K562 (cell line): Measurements from ENCODE around the gene TPCN1. TPM values are rescaled to one million over a fixed set of nuclear protein-coding genes. Genes with fewer than 3 reads are reported as not detected.
A peak's percentile ranks its signal among the peaks of the same experiment; 100 is the strongest.

Experiments
- ATAC-seq: fragments of 200-7000 bp; cut with Tn5 transposase; 3 replicates; pipeline ENCODE4 v1.9.1; 2020; ENCODE audit warnings: moderate library complexity
- BruUV-seq: library from RNA; stranded (reverse); fragments of 400-500 nt; replicated peaks from 2 replicates; lab custom pipeline; 2021; lab: Mats Ljungman, UMichigan
- CTCF ChIA-PET: fragments of 300-600 bp; formaldehyde crosslinking; extraction: SDS; loops from one replicate; lab custom pipeline; 2021; ENCODE audit warnings: low intra/inter-chr PET ratio; lab: Yijun Ruan, JAX
- POLR2A ChIA-PET: fragments of 300-600, 350-650 bp; sonication (Branson Sonifier 250); formaldehyde crosslinking; extraction: SDS; loops from one replicate; lab custom pipeline; 2021; ENCODE audit warnings: antibody characterized with exemption, inconsistent platforms; lab: Yijun Ruan, JAX
- DNase-seq, 4 experiments: peaks; one replicate each; pipeline versions ENCODE4 v3.0.0 to v3.0.0-alpha.2; 2011 to 2018; ENCODE audit warnings: low spot score in 3 of 4, mixed read lengths in 3 of 4; ENCODE audit errors: extremely low read depth in 1 of 4
- FAIRE-seq: peaks from 2 replicates; lab custom pipeline; 2011; peaks lifted over from hg19 to GRCh38; lab: Jason Lieb, UNC
- H2AFZ ChIP-seq: 2 replicates; pipeline ENCODE4 v1.6.0; 2011; ENCODE audit warnings: low read depth, low read length, control low read depth, inconsistent platforms
- H3K27ac ChIP-seq: fragments of 200-600 bp; 3 replicates; pipeline ENCODE4 v1.8.0; 2011; ENCODE audit warnings: low read depth, mild to moderate bottlenecking, control low read depth, inconsistent platforms, low read length, moderate library complexity, mixed read lengths; ENCODE audit errors: extremely low read depth
- H3K27me3 ChIP-seq, 2 experiments: fragments of 300-600 bp in 1 of 2; 2 replicates in 1 of 2; 3 replicates in 1 of 2; pipeline versions ENCODE4 v1.6.0 to v1.8.0; 2011; ENCODE audit warnings: inconsistent platforms in 2 of 2, low read length in 2 of 2, mild to moderate bottlenecking in 1 of 2, mixed read lengths in 1 of 2, moderate library complexity in 1 of 2; ENCODE audit not compliant: control insufficient read depth in 2 of 2, insufficient read depth in 2 of 2
- H3K36me3 ChIP-seq: fragments of 300-600 bp; 3 replicates; pipeline ENCODE4 v1.8.0; 2011; ENCODE audit warnings: mild to moderate bottlenecking, low read length, inconsistent platforms; ENCODE audit not compliant: control insufficient read depth, insufficient read depth
- H3K4me1 ChIP-seq, 2 experiments: fragments of 200-600 bp in 1 of 2; replicated peaks in 1 of 2; 2 replicates in 1 of 2; 3 replicates in 1 of 2; pipeline versions ENCODE4 v1.5.1 to v1.8.0; 2011; ENCODE audit warnings: inconsistent platforms in 2 of 2, low read length in 2 of 2, mild to moderate bottlenecking in 1 of 2, mixed read lengths in 1 of 2, moderate library complexity in 1 of 2; ENCODE audit not compliant: control insufficient read depth in 2 of 2, insufficient read depth in 2 of 2
- H3K4me2 ChIP-seq: 2 replicates; pipeline ENCODE4 v1.6.1; 2011; ENCODE audit warnings: low read length, control low read depth, inconsistent platforms, mixed read lengths; ENCODE audit not compliant: insufficient read depth
- H3K4me3 ChIP-seq: fragments of 200-600 bp; sonication (generic), shearing (Covaris generic); 2 replicates; pipeline ENCODE4 v1.5.1; 2016; ENCODE audit warnings: control low read depth, inconsistent platforms
- H3K79me2 ChIP-seq: fragments of 200-600 bp; 3 replicates; pipeline ENCODE4 v1.8.0; 2011; ENCODE audit warnings: low read length, inconsistent platforms; ENCODE audit not compliant: control insufficient read depth, insufficient read depth
- H3K9ac ChIP-seq, 2 experiments: 2 replicates each; pipeline versions ENCODE4 v1.6.0 to v1.6.1; 2011; ENCODE audit warnings: low read depth in 2 of 2, low read length in 2 of 2, control low read depth in 1 of 2, inconsistent platforms in 1 of 2, mild to moderate bottlenecking in 1 of 2, mixed read lengths in 1 of 2; ENCODE audit not compliant: insufficient read depth in 1 of 2
- H3K9me1 ChIP-seq: one replicate; pipeline ENCODE4 v1.6.0; 2011; ENCODE audit warnings: inconsistent platforms, mild to moderate bottlenecking, low read length, moderate library complexity; ENCODE audit not compliant: control insufficient read depth, insufficient read depth
- H3K9me3 ChIP-seq: replicated peaks from 2 replicates; pipeline ENCODE4 v1.5.1; 2011; ENCODE audit warnings: low read depth, low read length, inconsistent platforms; ENCODE audit not compliant: control insufficient read depth, insufficient read depth
- H4K20me1 ChIP-seq: replicated peaks from 2 replicates; pipeline ENCODE4 v1.6.1; 2011; ENCODE audit warnings: low read length, inconsistent platforms, mixed read lengths; ENCODE audit not compliant: control insufficient read depth, insufficient read depth
- DEAF1 ChIP-seq: fragments of 450-650 bp; formaldehyde crosslinking; IDR thresholded peaks from 2 replicates; pipeline ENCODE4 v1.4.0; 2020; ENCODE audit warnings: mild to moderate bottlenecking, moderate library complexity
- E2F5 ChIP-seq: sonication (generic); formaldehyde crosslinking; IDR thresholded peaks from 2 replicates; pipeline ENCODE4 v1.8.0; 2022; ENCODE audit warnings: mild to moderate bottlenecking, missing genetic modification reagents
- WGBS: fragments of 100-300 bp; shearing (Covaris generic); methylation state at CpG from one replicate; pipeline ENCODE4 v1.1.6; 2016; ENCODE audit warnings: low coverage, mixed read lengths; ENCODE audit not compliant: insufficient coverage; ENCODE audit errors: missing lambda C conversion rate; 5-methylcytosine and 5-hydroxymethylcytosine counted together
- in situ Hi-C: fragments of 300-500 bp; cut with MboI; formaldehyde crosslinking; loops from 4 replicates; pipeline ENCODE4 v1.15.0; 2018; ENCODE audit warnings: inconsistent platforms, mixed read lengths
- intact Hi-C: fragments of 100-400 bp; cut with micrococcal nuclease; formaldehyde crosslinking; loops from 2 replicates; pipeline ENCODE4 v1.14.2; 2022
- polyA plus RNA-seq, 8 experiments: library from polyadenylated mRNA; depleted of rRNA in 4 of 8; stranded (reverse) in 5 of 8; unstranded in 3 of 8; fragments of >200 nt; fragmentation: Nextera tagmentation in 2 of 8; fragmentation: Illumina TruSeq in 1 of 8; extraction: Ambion mirVana in 2 of 8; extraction: Trizol in 1 of 8; gene quantifications; 2 replicates each; pipeline versions ENCODE4 v1.2.1 to v1.2.3, GENCODE V29; 2011 to 2014; ENCODE audit warnings: inconsistent platforms in 1 of 8, missing spikeins in 1 of 8
- total RNA-seq, 7 experiments: library from RNA; depleted of rRNA in 6 of 7; stranded (reverse); fragments of >200 nt in 6 of 7; fragmentation: Illumina TruSeq in 2 of 7; extraction: Trizol in 2 of 7; gene quantifications; 2 replicates each; pipeline versions ENCODE4 v1.2.1 to v1.2.3, GENCODE V29; 2011 to 2021; ENCODE audit warnings: low replicate concordance in 1 of 7

TPCN1 gene
- total and polyA plus RNA-seq, 9 of the 15 experiments (the other 6 are each of a cell fraction or from before 2014, with no cell fraction given), result 0.80 to 23.8 (median 7.4) TPM

DNA sequence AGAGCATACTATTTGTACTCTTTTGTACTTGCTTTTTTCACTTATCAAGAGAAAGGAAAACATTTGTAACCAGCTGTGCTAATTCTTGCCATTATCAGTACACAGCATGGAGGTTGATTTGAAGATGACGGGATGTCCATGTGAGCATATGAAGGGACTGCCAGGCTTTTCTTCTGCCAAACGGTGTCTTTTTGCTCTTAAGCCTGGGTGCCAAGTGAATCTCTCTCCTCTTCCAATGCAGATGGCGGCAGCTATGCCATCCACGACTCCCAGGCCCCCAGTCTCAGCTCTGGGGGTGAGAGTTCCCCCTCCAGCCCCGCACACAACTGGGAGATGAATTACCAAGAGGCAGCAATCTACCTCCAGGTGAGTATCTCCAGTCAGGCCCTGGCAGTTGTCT is 38.9 kb downstream of the TPCN1 start:
- H3K4me2 ChIP-seq, result no peak overlapping the region
- H3K36me3 ChIP-seq, result peaks cover 16% of the 10 kb centered on the region; the same call in 1 of the 3 replicates
- H2AFZ ChIP-seq, result no peak overlapping the region
- 69% methylated on average over 5 of the region's 5 CpGs for WGBS
- in situ Hi-C loops (no loop called here), intact Hi-C loops (no loop called here)
- H3K27ac ChIP-seq, result no peak overlapping the region
- POLR2A ChIA-PET, result interaction anchor here (0.8 kb wide), 2 partner anchors 10 to 28 kb away, joined by 3 to 6 read pairs; no protein-coding TSS in a partner anchor
- CTCF ChIA-PET, result no interaction called here
- FAIRE-seq (no peak), ATAC-seq (no peak), DNase-seq (no peak)
- peak overlapping the region in 1 of 2 experiments; percentile 57; a peak in 2 of 4 replicates for H3K9ac ChIP-seq
- no peaks in the 10 kb centered on the region for H4K20me1 ChIP-seq
- no TSS peak for BruUV-seq
- TF ChIP-seq DEAF1 (0 out of 2 replicates have a peak, but pooled peaks have one; percentile 21), E2F5 (CRISPR knock-in tag) (no peak)
- no peaks in the 10 kb centered on the region for H3K9me1 ChIP-seq
- H3K79me2 ChIP-seq, result no peaks in the 10 kb centered on the region
- H3K4me3 ChIP-seq, result no peak overlapping the region
- peaks cover 0 to 4% of the 10 kb centered on the region in 2 experiments; a peak in 3 of 5 replicates for H3K4me1 ChIP-seq
- no peaks in the 10 kb centered on the region for H3K27me3 ChIP-seq
- H3K9me3 ChIP-seq, result no peaks in the 10 kb centered on the region
